Panc1 (cell line): ENCODE results near the gene OR14I1. TPM values are rescaled to one million over a fixed set of nuclear protein-coding genes. Genes with fewer than 3 reads are reported as not detected.
A peak's percentile ranks its signal among the peaks of the same experiment; 100 is the strongest.

ENCODE experiments used
- ATAC-seq: fragments of 200-7000 bp; cut with Tn5 transposase; 2 replicates; pipeline ENCODE4 v1.9.1; 2020; ENCODE audit warnings: mild to moderate bottlenecking, moderate library complexity
- BruUV-seq: library from RNA; stranded (reverse); fragments of 400-500 nt; replicated peaks from 2 replicates; lab custom pipeline; 2021; lab: Mats Ljungman, UMichigan
- CTCF ChIA-PET: fragments of 300-600 bp; sonication (Branson Sonifier 250); formaldehyde crosslinking; loops from one replicate; lab custom pipeline; 2022; ENCODE audit warnings: antibody characterized with exemption; lab: Charles Lee
- POLR2A ChIA-PET: fragments of 300-600 bp; sonication (Branson Sonifier 250); formaldehyde crosslinking; loops from one replicate; lab custom pipeline; 2022; ENCODE audit warnings: antibody characterized with exemption; lab: Charles Lee
- DNase-seq: peaks from one replicate; pipeline ENCODE4 v3.0.0-alpha.2; 2010; ENCODE audit warnings: low read depth, low spot score
- H3K27ac ChIP-seq: 2 replicates; pipeline ENCODE4 v1.5.1; 2011; ENCODE audit warnings: mild to moderate bottlenecking, low read length, inconsistent platforms
- H3K27me3 ChIP-seq: fragments of 200-500 bp; sonication (Bioruptor generic); 2 replicates; pipeline ENCODE4 v1.6.0; 2014; ENCODE audit warnings: low read length, inconsistent platforms; ENCODE audit not compliant: control insufficient read depth, insufficient read depth
- H3K36me3 ChIP-seq: fragments of 200-500 bp; sonication (Bioruptor generic); 2 replicates; pipeline ENCODE4 v1.5.1; 2014; ENCODE audit warnings: inconsistent platforms, mild to moderate bottlenecking, low read length, moderate library complexity; ENCODE audit not compliant: control insufficient read depth, insufficient read depth
- H3K4me1 ChIP-seq: 2 replicates; pipeline ENCODE4 v1.5.1; 2011; ENCODE audit warnings: inconsistent platforms, mild to moderate bottlenecking, low read length, moderate library complexity; ENCODE audit not compliant: control insufficient read depth, insufficient read depth
- H3K4me3 ChIP-seq, 2 experiments: 2 replicates each; pipeline ENCODE4 v1.5.1; 2011 to 2012; ENCODE audit warnings: low read depth in 2 of 2, low read length in 2 of 2, mild to moderate bottlenecking in 2 of 2, inconsistent platforms in 1 of 2, moderate library complexity in 1 of 2
- H3K9me3 ChIP-seq: fragments of 200-500 bp; sonication (Bioruptor generic); 2 replicates; pipeline ENCODE4 v1.5.1; 2014; ENCODE audit warnings: low read depth, mild to moderate bottlenecking, inconsistent platforms, low read length, moderate library complexity; ENCODE audit not compliant: control insufficient read depth, insufficient read depth
- POLR2AphosphoS5 ChIP-seq: IDR thresholded peaks from 2 replicates; pipeline ENCODE4 v1.6.1; 2012; ENCODE audit warnings: mild to moderate bottlenecking, low read depth, low read length, moderate library complexity
- SIN3A ChIP-seq: IDR thresholded peaks from 2 replicates; pipeline ENCODE4 v1.6.1; 2012; ENCODE audit warnings: low read depth, mild to moderate bottlenecking, low read length, moderate library complexity, borderline replicate concordance; ENCODE audit not compliant: insufficient read depth
- TCF7L2 ChIP-seq: IDR thresholded peaks from 2 replicates; pipeline ENCODE4 v1.6.1; 2011; ENCODE audit warnings: mild to moderate bottlenecking, low read depth, low read length, inconsistent platforms
- in situ Hi-C: cut with HindIII; loops from 2 replicates; pipeline ENCODE4 v1.10.0; 2016; ENCODE audit warnings: low sequenced_read_pairs, low pct_unique_long_range_greater_than_20kb
- intact Hi-C: fragments of 100-400 bp; cut with micrococcal nuclease; formaldehyde crosslinking; loops from one replicate; pipeline ENCODE4 v1.10.0; 2022; ENCODE audit not compliant: unreplicated experiment
- total RNA-seq: library from RNA; stranded (reverse); gene quantifications from one replicate; pipeline ENCODE4 v1.2.1, GENCODE V29; 2021; ENCODE audit not compliant: unreplicated experiment
- TF ChIP-seq, protein P1 (sequence below): fragments of 450-650 bp; IDR thresholded peaks from 2 replicates; pipeline ENCODE4 v1.5.1; 2017; ENCODE audit warnings: mild to moderate bottlenecking
- TF ChIP-seq, protein P2 (sequence below), 2 experiments: IDR thresholded peaks; 2 replicates each; pipeline ENCODE4 v1.6.1; 2011 to 2012; ENCODE audit warnings: low read depth in 2 of 2, control low read depth in 1 of 2, low read length in 1 of 2, mild to moderate bottlenecking in 1 of 2, moderate library complexity in 1 of 2; ENCODE audit not compliant: insufficient read depth in 1 of 2

The OR14I1 gene
- total RNA-seq, 1 experiment from 2014 or later: not detected

DNA sequence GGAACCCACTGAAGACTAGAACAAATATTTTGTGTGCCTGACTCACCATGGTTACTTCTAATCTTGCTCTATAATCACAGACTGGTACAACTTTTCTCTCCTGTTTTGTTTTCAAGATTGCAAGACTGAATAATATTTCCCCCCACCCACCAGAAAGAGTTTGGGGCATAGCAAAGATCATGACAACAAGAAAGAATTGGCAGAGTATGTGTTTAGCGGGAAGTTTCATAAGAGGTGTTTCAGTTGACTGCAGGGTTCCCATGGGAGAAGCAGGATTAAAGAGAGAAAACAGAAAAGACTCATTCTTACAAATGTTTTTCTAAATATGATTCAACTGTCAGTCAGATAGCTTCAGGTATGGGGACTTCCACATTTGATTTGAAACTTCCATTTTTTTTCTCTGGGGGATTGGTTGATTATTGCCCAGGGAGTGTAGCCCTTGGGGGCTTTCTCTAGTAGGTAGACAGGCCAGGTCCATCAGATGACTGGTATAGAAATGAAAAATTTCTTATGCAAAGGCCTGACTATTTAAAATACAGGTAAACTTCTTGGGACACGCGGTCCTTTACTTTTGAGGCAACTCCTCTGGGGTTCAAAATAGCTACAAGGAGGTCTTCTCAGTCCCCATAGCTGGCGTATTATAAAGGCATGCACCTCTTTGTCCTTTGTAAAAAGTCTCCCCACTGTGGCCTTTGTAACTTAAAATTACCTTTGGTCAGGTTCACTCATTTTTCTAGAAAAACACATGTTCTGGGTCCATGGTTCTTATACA, 13.9 kb downstream of the OR14I1 start:
- no TSS peak for BruUV-seq
- H3K9me3 ChIP-seq: no peaks in the 10 kb centered on the region
- CTCF ChIA-PET: no interaction called here
- no peak overlapping the region for H3K4me3 ChIP-seq
- no peaks in the 10 kb centered on the region for H3K4me1 ChIP-seq
- TF ChIP-seq POLR2AphosphoS5 (no peak), TCF7L2 (no peak), SIN3A (no peak)
- TF ChIP-seq, protein P1, sequence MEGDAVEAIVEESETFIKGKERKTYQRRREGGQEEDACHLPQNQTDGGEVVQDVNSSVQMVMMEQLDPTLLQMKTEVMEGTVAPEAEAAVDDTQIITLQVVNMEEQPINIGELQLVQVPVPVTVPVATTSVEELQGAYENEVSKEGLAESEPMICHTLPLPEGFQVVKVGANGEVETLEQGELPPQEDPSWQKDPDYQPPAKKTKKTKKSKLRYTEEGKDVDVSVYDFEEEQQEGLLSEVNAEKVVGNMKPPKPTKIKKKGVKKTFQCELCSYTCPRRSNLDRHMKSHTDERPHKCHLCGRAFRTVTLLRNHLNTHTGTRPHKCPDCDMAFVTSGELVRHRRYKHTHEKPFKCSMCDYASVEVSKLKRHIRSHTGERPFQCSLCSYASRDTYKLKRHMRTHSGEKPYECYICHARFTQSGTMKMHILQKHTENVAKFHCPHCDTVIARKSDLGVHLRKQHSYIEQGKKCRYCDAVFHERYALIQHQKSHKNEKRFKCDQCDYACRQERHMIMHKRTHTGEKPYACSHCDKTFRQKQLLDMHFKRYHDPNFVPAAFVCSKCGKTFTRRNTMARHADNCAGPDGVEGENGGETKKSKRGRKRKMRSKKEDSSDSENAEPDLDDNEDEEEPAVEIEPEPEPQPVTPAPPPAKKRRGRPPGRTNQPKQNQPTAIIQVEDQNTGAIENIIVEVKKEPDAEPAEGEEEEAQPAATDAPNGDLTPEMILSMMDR: no peak
- TF ChIP-seq, protein P2, sequence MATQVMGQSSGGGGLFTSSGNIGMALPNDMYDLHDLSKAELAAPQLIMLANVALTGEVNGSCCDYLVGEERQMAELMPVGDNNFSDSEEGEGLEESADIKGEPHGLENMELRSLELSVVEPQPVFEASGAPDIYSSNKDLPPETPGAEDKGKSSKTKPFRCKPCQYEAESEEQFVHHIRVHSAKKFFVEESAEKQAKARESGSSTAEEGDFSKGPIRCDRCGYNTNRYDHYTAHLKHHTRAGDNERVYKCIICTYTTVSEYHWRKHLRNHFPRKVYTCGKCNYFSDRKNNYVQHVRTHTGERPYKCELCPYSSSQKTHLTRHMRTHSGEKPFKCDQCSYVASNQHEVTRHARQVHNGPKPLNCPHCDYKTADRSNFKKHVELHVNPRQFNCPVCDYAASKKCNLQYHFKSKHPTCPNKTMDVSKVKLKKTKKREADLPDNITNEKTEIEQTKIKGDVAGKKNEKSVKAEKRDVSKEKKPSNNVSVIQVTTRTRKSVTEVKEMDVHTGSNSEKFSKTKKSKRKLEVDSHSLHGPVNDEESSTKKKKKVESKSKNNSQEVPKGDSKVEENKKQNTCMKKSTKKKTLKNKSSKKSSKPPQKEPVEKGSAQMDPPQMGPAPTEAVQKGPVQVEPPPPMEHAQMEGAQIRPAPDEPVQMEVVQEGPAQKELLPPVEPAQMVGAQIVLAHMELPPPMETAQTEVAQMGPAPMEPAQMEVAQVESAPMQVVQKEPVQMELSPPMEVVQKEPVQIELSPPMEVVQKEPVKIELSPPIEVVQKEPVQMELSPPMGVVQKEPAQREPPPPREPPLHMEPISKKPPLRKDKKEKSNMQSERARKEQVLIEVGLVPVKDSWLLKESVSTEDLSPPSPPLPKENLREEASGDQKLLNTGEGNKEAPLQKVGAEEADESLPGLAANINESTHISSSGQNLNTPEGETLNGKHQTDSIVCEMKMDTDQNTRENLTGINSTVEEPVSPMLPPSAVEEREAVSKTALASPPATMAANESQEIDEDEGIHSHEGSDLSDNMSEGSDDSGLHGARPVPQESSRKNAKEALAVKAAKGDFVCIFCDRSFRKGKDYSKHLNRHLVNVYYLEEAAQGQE (IDR thresholded peaks at IDR 0.05; ENCODE audit: insufficient read depth in 1 of 2, low read depth in 2 of 2, low read length in 1 of 2): no peak
- POLR2A ChIA-PET: no interaction called here
- intact Hi-C loops (loop anchor here (5.0 kb wide), 1 partner anchor 66 kb away; no protein-coding TSS in a partner anchor), in situ Hi-C loops (no loop called here)
- no peaks in the 10 kb centered on the region for H3K36me3 ChIP-seq
- DNase-seq (no peak), ATAC-seq (no peak)
- H3K27me3 ChIP-seq: no peaks in the 10 kb centered on the region
- H3K27ac ChIP-seq: no peak overlapping the region

DNA sequence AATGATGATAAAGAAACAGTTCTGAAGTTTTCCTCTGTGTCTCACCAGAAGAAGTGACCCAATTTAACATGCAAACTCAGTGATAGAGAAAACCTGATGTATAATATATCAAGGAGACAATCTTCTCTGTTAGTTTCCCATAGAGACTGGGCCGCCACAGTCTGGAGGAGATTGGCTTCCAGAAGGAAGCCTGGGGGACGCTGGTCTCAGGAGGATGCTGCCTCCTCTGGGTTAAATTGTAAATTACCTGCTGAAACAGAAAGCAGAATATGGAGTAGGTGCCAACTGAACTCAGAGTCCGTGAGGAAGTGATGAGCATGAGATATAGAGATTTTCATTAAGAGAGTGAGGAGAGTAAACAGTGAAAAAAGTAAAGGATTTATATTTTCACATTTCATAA, 15.8 kb downstream of the OR14I1 start:
- Histone ChIP-seq H3K36me3 (no peaks in the 10 kb centered on the region), H3K4me1 (no peaks in the 10 kb centered on the region), H3K4me3 (no peak overlapping the region), H3K9me3 (no peaks in the 10 kb centered on the region), H3K27me3 (no peaks in the 10 kb centered on the region), H3K27ac (no peak overlapping the region)
- intact Hi-C loops (loop anchor here (5.0 kb wide), 1 partner anchor 65 kb away; no protein-coding TSS in a partner anchor), in situ Hi-C loops (no loop called here)
- TF ChIP-seq, protein P2 (IDR thresholded peaks at IDR 0.05; ENCODE audit: insufficient read depth in 1 of 2, low read depth in 2 of 2, low read length in 1 of 2): no peak
- no peak for TF ChIP-seq SIN3A
- TF ChIP-seq, protein P1: peak; percentile 60
- DNase-seq (no peak), ATAC-seq (peak; percentile 69)
- ChIA-PET CTCF (no interaction called here), POLR2A (no interaction called here)
- no TSS peak for BruUV-seq
